ENCODE results near the gene FHIP1B.

Gene FHIP1B

DNA sequence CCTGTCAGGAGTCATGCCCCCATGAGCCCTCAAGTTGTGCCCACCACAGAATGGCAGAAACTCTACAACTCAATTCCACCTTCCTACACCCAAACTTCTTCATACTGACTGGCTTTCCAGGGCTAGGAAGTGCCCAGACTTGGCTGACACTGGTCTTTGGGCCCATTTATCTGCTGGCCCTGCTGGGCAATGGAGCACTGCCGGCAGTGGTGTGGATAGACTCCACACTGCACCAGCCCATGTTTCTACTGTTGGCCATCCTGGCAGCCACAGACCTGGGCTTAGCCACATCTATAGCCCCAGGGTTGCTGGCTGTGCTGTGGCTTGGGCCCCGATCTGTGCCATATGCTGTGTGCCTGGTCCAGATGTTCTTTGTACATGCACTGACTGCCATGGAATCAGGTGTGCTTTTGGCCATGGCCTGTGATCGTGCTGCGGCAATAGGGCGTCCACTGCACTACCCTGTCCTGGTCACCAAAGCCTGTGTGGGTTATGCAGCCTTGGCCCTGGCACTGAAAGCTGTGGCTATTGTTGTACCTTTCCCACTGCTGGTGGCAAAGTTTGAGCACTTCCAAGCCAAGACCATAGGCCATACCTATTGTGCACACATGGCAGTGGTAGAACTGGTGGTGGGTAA, 35.1 kb downstream of the FHIP1B start, which contains the start of gene OR52W1:
Gene OR52W1 (plus strand): TSS at position 51 of the 637 bp plus-strand sequence. CDS start 0 bp downstream, at position 51.
- DNase-seq: no peak

DNA sequence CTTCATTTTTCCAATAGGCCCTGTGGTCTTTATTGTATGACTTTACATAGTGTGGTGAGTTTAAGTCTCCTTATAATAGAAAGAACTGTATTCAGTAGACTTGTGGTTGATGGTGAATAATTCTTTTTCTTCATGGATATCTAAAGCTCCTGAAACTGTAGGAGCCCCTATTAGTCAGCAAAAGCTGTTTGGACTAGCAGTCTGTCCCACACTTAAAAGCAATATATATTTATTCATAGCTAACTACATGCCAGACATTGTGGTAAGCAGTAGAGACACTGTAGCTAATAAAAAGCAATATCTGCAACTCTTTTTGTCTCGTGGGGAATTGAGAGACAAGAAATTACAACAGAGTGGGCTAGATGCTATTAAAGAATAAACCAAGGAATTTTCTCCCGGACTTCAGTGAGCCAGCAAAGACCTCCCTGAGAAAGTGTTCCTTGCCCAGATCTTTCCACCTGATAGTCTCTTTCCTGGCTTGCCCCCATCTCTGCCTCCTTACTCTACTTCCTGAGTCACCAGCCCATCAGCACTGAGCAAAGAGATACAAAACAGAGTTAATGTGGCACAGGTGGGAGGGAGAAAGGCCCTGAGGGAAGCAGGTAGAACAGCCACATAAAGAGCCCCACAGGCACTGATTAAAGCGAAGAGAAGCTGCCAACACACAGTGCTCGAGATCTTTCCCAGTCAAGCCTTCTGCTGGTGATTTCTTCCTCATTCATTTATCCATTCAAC, 36.8 kb downstream of the FHIP1B start:
- DNase-seq: no peak

DNA sequence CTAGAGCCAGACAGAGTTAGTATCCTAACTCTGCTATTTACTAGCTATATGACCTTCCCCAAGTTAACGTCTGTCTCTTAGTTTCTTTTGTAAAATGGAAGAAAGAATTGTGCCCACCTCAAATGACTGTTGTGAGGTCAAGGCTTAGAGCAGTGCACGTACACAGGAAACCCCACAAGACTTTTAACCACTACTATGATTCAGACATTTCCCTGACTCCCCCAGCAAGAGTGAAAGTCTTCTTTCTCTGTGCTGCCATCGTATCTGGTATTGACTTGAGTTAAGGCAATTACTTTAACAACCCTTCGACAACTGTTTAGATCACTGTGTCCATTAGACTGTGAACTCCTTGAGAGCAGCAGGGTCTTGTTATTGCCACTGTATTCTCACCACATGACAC, 38.0 kb downstream of the FHIP1B start:
- DNase-seq: no peak

DNA sequence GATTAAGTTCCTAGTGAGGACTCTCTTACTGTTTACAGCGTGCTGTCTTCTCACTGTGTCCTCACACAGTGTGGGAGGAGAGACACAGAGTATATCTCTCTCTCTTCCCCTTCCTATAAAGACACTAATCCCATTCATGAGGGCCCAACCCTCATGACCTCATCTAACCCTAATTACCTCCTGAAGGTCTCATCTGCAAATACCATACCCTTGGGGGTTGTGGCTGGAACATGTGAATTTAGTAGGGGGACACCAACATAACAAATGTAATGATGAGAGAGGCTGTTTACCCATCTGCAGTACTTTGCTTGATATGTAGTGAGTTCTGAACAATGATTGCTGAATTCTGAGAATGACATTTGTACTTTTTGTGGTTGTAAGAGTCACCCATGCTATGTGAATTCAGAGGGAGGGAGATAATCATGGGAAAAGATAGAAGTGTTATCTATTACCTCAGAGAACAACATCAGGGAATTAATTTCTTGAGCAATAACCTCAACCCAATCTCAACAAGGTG, 40.3 kb downstream of the FHIP1B start:
- DNase-seq: no peak

DNA sequence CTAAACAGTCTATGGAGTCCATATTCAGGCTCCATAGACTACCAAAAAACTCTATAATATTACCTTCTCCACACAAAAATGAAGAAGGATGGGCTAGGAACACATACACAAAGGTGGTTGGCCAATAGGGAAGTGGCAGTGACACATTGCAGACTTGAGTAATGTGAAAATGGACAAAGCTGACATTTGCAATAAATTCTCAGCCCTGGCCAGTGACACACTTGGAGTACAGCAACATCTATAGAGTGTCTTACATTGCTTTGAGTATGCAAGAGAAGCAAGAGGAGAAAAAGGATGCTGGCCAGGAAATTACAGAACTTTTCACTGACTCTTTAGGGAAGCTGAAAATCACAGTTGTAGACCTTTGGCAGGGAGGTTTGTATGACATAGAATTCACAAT, 42.7 kb downstream of the FHIP1B start:
- DNase-seq: no peak

DNA sequence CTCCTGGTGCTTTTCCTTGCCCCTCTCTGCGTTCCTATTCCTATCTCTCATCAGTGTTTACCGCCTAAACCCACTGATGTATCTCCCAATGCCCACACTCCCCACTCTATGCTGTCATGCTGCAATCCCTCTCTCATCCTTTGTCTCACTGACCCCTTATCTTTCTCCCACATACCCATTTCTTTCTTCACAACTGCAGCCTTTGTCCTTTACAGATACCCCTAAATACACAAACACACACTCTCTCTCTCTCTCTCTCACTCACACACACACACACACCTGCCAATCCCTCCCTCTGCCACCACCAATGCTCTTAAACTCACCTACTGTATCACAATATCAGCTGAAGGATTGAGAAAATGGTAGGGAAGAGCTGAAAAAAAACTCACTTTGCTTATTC, 59.0 kb downstream of the FHIP1B start:
- DNase-seq: no peak

DNA sequence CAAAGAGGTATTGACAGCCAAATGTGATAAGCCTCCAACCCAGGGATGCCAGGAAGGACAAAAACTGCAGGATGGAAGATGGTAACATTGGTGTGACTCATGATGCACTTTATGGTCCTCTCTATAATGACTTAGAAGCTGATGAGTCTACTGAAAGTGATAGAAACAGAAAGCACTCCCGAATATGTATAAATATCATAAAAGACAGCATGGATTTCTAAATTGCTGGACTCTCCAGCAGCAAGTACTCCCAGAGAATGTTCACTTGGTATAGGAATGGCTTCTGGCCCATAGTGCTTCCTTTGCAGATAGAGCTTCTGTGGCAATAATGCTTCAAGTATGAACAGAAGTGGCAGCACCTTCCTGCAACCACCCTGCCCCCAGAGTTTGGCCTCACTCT, 64.2 kb downstream of the FHIP1B start, which contains the start of gene OR52B2:
Gene OR52B2 (minus strand): TSS at position 101 of the 400 bp plus-strand sequence. CDS start 0 bp downstream, at position 101.
- no peak for DNase-seq

All from hematopoietic multipotent progenitor cell treated with erythropoietin and hydrocortisone succinate and interleukin-3 and kit ligand, for 4 days (in vitro differentiated cells).